Nephron progenitor cell (in vitro differentiated cells): ENCODE measurements around the gene IFNGR1.

Source experiments
- DNase-seq: peaks from one replicate; pipeline ENCODE4 v3.0.0; 2021
- H3K27ac Mint-ChIP-seq: 2 replicates; pipeline ENCODE4 v1.8.0; 2021; ENCODE audit warnings: mild to moderate bottlenecking, moderate library complexity, mixed read lengths
- H3K27me3 Mint-ChIP-seq: 2 replicates; pipeline ENCODE4 v1.8.0; 2021; ENCODE audit warnings: mild to moderate bottlenecking, low read depth, mixed read lengths; ENCODE audit not compliant: poor library complexity
- H3K36me3 Mint-ChIP-seq: 2 replicates; pipeline ENCODE4 v1.8.0; 2021; ENCODE audit warnings: low read depth, mixed read lengths
- H3K4me1 Mint-ChIP-seq: 2 replicates; pipeline ENCODE4 v1.8.0; 2021; ENCODE audit warnings: mixed read lengths
- H3K4me3 Mint-ChIP-seq: 2 replicates; pipeline ENCODE4 v1.8.0; 2021; ENCODE audit warnings: mild to moderate bottlenecking, moderate library complexity, mixed read lengths
- H3K9me3 Mint-ChIP-seq: 2 replicates; pipeline ENCODE4 v1.8.0; 2021; ENCODE audit warnings: mild to moderate bottlenecking, moderate library complexity, mixed read lengths
- CTCF ChIP-seq: fragments of 200-600 bp; sonication (generic); IDR thresholded peaks from 2 replicates; pipeline ENCODE4 v1.5.0; 2021; ENCODE audit warnings: antibody characterized with exemption

The IFNGR1 gene

GRCh38 chr6:137233911-137234863 lies 15.0 kb upstream of the IFNGR1 start:
- Mint-ChIP-seq H3K9me3 (peaks cover 9% of the 10 kb centered on the region), H3K4me3 (no peak overlapping the region), H3K36me3 (no peaks in the 10 kb centered on the region), H3K4me1 (no peaks in the 10 kb centered on the region), H3K27me3 (peaks cover 19% of the 10 kb centered on the region), H3K27ac (no peak overlapping the region)
- TF ChIP-seq CTCF = no peak
- DNase-seq = no peak

GRCh38 chr6:137231895-137232294 lies 12.7 kb upstream of the IFNGR1 start:
- no peak for DNase-seq
- Mint-ChIP-seq H3K36me3 (no peaks in the 10 kb centered on the region), H3K27me3 (peaks cover 20% of the 10 kb centered on the region), H3K4me1 (no peaks in the 10 kb centered on the region), H3K4me3 (no peak overlapping the region), H3K9me3 (no peaks in the 10 kb centered on the region), H3K27ac (no peak overlapping the region)
- no peak for TF ChIP-seq CTCF

GRCh38 chr6:137230956-137231555 lies 11.9 kb upstream of the IFNGR1 start:
- peaks cover 17% of the 10 kb centered on the region for H3K27me3 Mint-ChIP-seq
- H3K4me3 Mint-ChIP-seq = no peak overlapping the region
- H3K9me3 Mint-ChIP-seq = no peaks in the 10 kb centered on the region
- TF ChIP-seq CTCF = no peak
- no peaks in the 10 kb centered on the region for H3K4me1 Mint-ChIP-seq
- no peak overlapping the region for H3K27ac Mint-ChIP-seq
- H3K36me3 Mint-ChIP-seq = no peaks in the 10 kb centered on the region
- DNase-seq = no peak

GRCh38 chr6:137230547-137230946 lies 11.4 kb upstream of the IFNGR1 start:
- peaks cover 15% of the 10 kb centered on the region for H3K27me3 Mint-ChIP-seq
- TF ChIP-seq CTCF = no peak
- H3K27ac Mint-ChIP-seq = no peak overlapping the region
- no peaks in the 10 kb centered on the region for H3K4me1 Mint-ChIP-seq
- H3K4me3 Mint-ChIP-seq = no peak overlapping the region
- no peak for DNase-seq
- no peaks in the 10 kb centered on the region for H3K9me3 Mint-ChIP-seq
- H3K36me3 Mint-ChIP-seq = no peaks in the 10 kb centered on the region

- no peaks in the 10 kb centered on the region for H3K4me1 Mint-ChIP-seq
- DNase-seq = no peak
- H3K4me3 Mint-ChIP-seq = no peak overlapping the region
- peaks cover 15% of the 10 kb centered on the region for H3K27me3 Mint-ChIP-seq
- H3K36me3 Mint-ChIP-seq = no peaks in the 10 kb centered on the region
- no peaks in the 10 kb centered on the region for H3K9me3 Mint-ChIP-seq
- H3K27ac Mint-ChIP-seq = no peak overlapping the region
- no peak for TF ChIP-seq CTCF
Observed at GRCh38 chr6:137229075-137229759, 10.0 kb upstream of the IFNGR1 start.
